IMR-90 (cell line): ENCODE data around the gene ARHGEF12. TPM values are rescaled to one million over a fixed set of nuclear protein-coding genes. Genes with fewer than 3 reads are reported as not detected.

ENCODE experiments used
- ATAC-seq: fragments of 200-7000 bp; cut with Tn5 transposase; 2 replicates; pipeline ENCODE4 v1.9.1; 2020; ENCODE audit warnings: low read depth, mild to moderate bottlenecking, moderate library complexity
- BruUV-seq: library from RNA; stranded (reverse); fragments of 400-500 nt; replicated peaks from 2 replicates; lab custom pipeline; 2021; lab: Mats Ljungman, UMichigan
- CTCF ChIA-PET: fragments of 300-600 bp; formaldehyde crosslinking; extraction: SDS; loops from one replicate; lab custom pipeline; 2021; ENCODE audit warnings: antibody characterized with exemption; lab: Yijun Ruan, JAX
- POLR2A ChIA-PET: fragments of 300-600 bp; sonication (Branson Sonifier 250); formaldehyde crosslinking; loops from one replicate; lab custom pipeline; 2022; ENCODE audit warnings: antibody characterized with exemption; ENCODE audit not compliant: unreplicated experiment; lab: Charles Lee
- DNase-seq: peaks from one replicate; pipeline ENCODE4 v3.0.0; 2013
- H2AFZ ChIP-seq: replicated peaks from 2 replicates; pipeline ENCODE3; 2013; ENCODE audit warnings: low read length, mild to moderate bottlenecking; ENCODE audit not compliant: poor library complexity
- H2AK5ac ChIP-seq: 2 replicates; pipeline ENCODE4 v1.6.1; 2013; ENCODE audit warnings: low read depth, low read length, inconsistent platforms
- H2AK9ac ChIP-seq: replicated peaks from 2 replicates; pipeline ENCODE3; 2013; ENCODE audit warnings: mild to moderate bottlenecking, low read depth, low read length, moderate library complexity; ENCODE audit not compliant: poor library complexity
- H2BK120ac ChIP-seq: 2 replicates; pipeline ENCODE4 v1.6.1; 2013; ENCODE audit warnings: low read depth, low read length, inconsistent platforms
- H2BK15ac ChIP-seq: 3 replicates; pipeline ENCODE4 v1.6.1; 2013; ENCODE audit warnings: low read depth, low read length, inconsistent platforms
- H2BK20ac ChIP-seq: 2 replicates; pipeline ENCODE4 v1.6.1; 2013; ENCODE audit warnings: low read depth, mild to moderate bottlenecking, inconsistent platforms, low read length, moderate library complexity
- H2BK5ac ChIP-seq: 2 replicates; pipeline ENCODE4 v1.6.1; 2013; ENCODE audit warnings: mild to moderate bottlenecking, low read depth, low read length, inconsistent platforms; ENCODE audit not compliant: poor library complexity, severe bottlenecking
- H3K14ac ChIP-seq: replicated peaks from 2 replicates; pipeline ENCODE4 v1.6.1; 2013; ENCODE audit warnings: low read depth, low read length, inconsistent platforms
- H3K18ac ChIP-seq: 2 replicates; pipeline ENCODE4 v1.6.1; 2013; ENCODE audit warnings: low read depth, low read length, control low read depth
- H3K23ac ChIP-seq: 2 replicates; pipeline ENCODE4 v1.6.1; 2013; ENCODE audit warnings: low read depth, low read length, inconsistent platforms
- H3K27ac ChIP-seq: 2 replicates; pipeline ENCODE4 v1.5.1; 2013; ENCODE audit warnings: mild to moderate bottlenecking, control low read depth, low read length; ENCODE audit not compliant: insufficient read depth
- H3K27me3 ChIP-seq: 2 replicates; pipeline ENCODE4 v1.6.1; 2013; ENCODE audit warnings: low read length; ENCODE audit not compliant: control insufficient read depth, insufficient read depth
- H3K36me3 ChIP-seq: 2 replicates; pipeline ENCODE4 v1.6.1; 2013; ENCODE audit warnings: low read length, mixed read lengths; ENCODE audit not compliant: control insufficient read depth, insufficient read depth
- H3K4ac ChIP-seq: 2 replicates; pipeline ENCODE4 v1.6.1; 2013; ENCODE audit warnings: low read depth, low read length, inconsistent platforms
- H3K4me1 ChIP-seq: 2 replicates; pipeline ENCODE4 v1.6.1; 2013; ENCODE audit warnings: low read length, mixed read lengths; ENCODE audit not compliant: control insufficient read depth, insufficient read depth
- H3K4me2 ChIP-seq: 2 replicates; pipeline ENCODE4 v1.6.1; 2013; ENCODE audit warnings: low read depth, mild to moderate bottlenecking, control low read depth, low read length, moderate library complexity
- H3K4me3 ChIP-seq: 2 replicates; pipeline ENCODE4 v1.5.1; 2013; ENCODE audit warnings: low read depth, mild to moderate bottlenecking, control low read depth, low read length, moderate library complexity; ENCODE audit not compliant: insufficient read depth
- H3K56ac ChIP-seq: 2 replicates; pipeline ENCODE4 v1.6.1; 2013; ENCODE audit warnings: low read length, inconsistent platforms; ENCODE audit not compliant: insufficient read depth; ENCODE audit errors: extremely low read depth
- H3K79me1 ChIP-seq, 2 experiments: 2 replicates each; pipeline ENCODE4 v1.6.1; 2013; ENCODE audit warnings: low read length in 2 of 2, inconsistent platforms in 1 of 2, low read depth in 1 of 2
- H3K9ac ChIP-seq: 2 replicates; pipeline ENCODE4 v1.6.1; 2013; ENCODE audit warnings: low read depth, low read length, control low read depth
- H3K9me1 ChIP-seq: 2 replicates; pipeline ENCODE4 v1.6.1; 2013; ENCODE audit warnings: low read length, inconsistent platforms; ENCODE audit not compliant: insufficient read depth
- H3K9me3 ChIP-seq: 2 replicates; pipeline ENCODE4 v1.6.1; 2013; ENCODE audit warnings: low read length; ENCODE audit not compliant: control insufficient read depth, insufficient read depth
- H4K20me1 ChIP-seq: 2 replicates; pipeline ENCODE4 v1.6.1; 2013; ENCODE audit warnings: low read length, inconsistent platforms; ENCODE audit not compliant: insufficient read depth
- H4K5ac ChIP-seq: 2 replicates; pipeline ENCODE4 v1.6.1; 2013; ENCODE audit warnings: mild to moderate bottlenecking, low read depth, low read length, control low read depth
- H4K8ac ChIP-seq, 2 experiments: 2 replicates each; pipeline ENCODE4 v1.6.1; 2013; ENCODE audit warnings: low read depth in 2 of 2, low read length in 2 of 2, control low read depth in 1 of 2, inconsistent platforms in 1 of 2
- H4K91ac ChIP-seq: 2 replicates; pipeline ENCODE4 v1.6.1; 2013; ENCODE audit warnings: low read depth, low read length, inconsistent platforms; ENCODE audit not compliant: insufficient read depth
- CTCF ChIP-seq: conservative IDR thresholded peaks from 2 replicates; pipeline ENCODE4 v1.5.1; 2012; ENCODE audit warnings: mild to moderate bottlenecking, low read depth, low read length, improper control_type of control experiment
- FOS ChIP-seq: fragments of 150-350 bp; IDR thresholded peaks from 2 replicates; pipeline ENCODE4 v1.6.1; 2016; ENCODE audit warnings: low read depth, low read length
- MAFK ChIP-seq: IDR thresholded peaks from 2 replicates; pipeline ENCODE4 v1.6.1; 2012; ENCODE audit warnings: low read depth, low read length, improper control_type of control experiment
- MXI1 ChIP-seq: IDR thresholded peaks from 2 replicates; pipeline ENCODE4 v1.6.1; 2012; ENCODE audit warnings: low read depth, mild to moderate bottlenecking, low read length, moderate library complexity, borderline replicate concordance
- NFE2L2 ChIP-seq: fragments of 150-350 bp; IDR thresholded peaks from 2 replicates; pipeline ENCODE4 v1.6.1; 2016; ENCODE audit warnings: low read depth, mild to moderate bottlenecking, low read length
- RAD21 ChIP-seq: IDR thresholded peaks from 2 replicates; pipeline ENCODE4 v1.6.1; 2012; ENCODE audit warnings: low read length, improper control_type of control experiment
- RCOR1 ChIP-seq: IDR thresholded peaks from 2 replicates; pipeline ENCODE4 v1.6.1; 2012; ENCODE audit warnings: mild to moderate bottlenecking, low read length, improper control_type of control experiment; ENCODE audit not compliant: insufficient replicate concordance
- RFX5 ChIP-seq: IDR thresholded peaks from 2 replicates; pipeline ENCODE4 v1.8.0; 2012; ENCODE audit warnings: low read depth, mild to moderate bottlenecking, low read length, moderate library complexity
- USF2 ChIP-seq: fragments of 150-350 bp; IDR thresholded peaks from 2 replicates; pipeline ENCODE4 v1.6.1; 2017; ENCODE audit warnings: mild to moderate bottlenecking, antibody characterized with exemption, low read length, low read depth
- WGBS, 2 experiments: methylation state at CpG; one replicate each; pipeline versions ENCODE4 v1.1.5 to v1.1.7; 2013; ENCODE audit warnings: missing lambda C conversion rate in 2 of 2; ENCODE audit not compliant: insufficient read length in 1 of 2; ENCODE audit errors: extremely low coverage in 2 of 2; 5-methylcytosine and 5-hydroxymethylcytosine counted together
- dilution Hi-C: fragments of 300-500 bp; cut with HindIII; formaldehyde crosslinking; loops from one replicate; pipeline ENCODE4 v1.14.3; 2018; ENCODE audit warnings: low sequenced_read_pairs; ENCODE audit not compliant: unreplicated experiment
- in situ Hi-C: fragments of 300-500 bp; cut with MboI; formaldehyde crosslinking; loops from 3 replicates; pipeline ENCODE4 v1.14.3; 2019; ENCODE audit warnings: low sequenced_read_pairs, inconsistent platforms, mixed read lengths
- intact Hi-C: fragments of 100-400 bp; cut with micrococcal nuclease; formaldehyde crosslinking; loops from 2 replicates; pipeline ENCODE4 v1.10.0; 2022
- polyA plus RNA-seq, 3 experiments: library from polyadenylated mRNA; depleted of rRNA; stranded (reverse); fragments of >200 nt; gene quantifications; 2 replicates each; pipeline ENCODE4 v1.2.3, GENCODE V29; 2012; ENCODE audit warnings: low replicate concordance in 1 of 3
- total RNA-seq: library from RNA; depleted of rRNA; stranded (reverse); fragments of >200 nt; gene quantifications from 2 replicates; pipeline ENCODE4 v1.2.3, GENCODE V29; 2012

Gene ARHGEF12
- total and polyA plus RNA-seq, 2 of the 4 experiments (the other 2 are of a cell fraction): 25.5 to 115 TPM

GRCh38 chr11:120329556-120329955, 6.7 kb upstream of the ARHGEF12 start:
- DNase-seq: no peak
- Histone ChIP-seq H3K4me2 (no peak overlapping the region), H3K9me3 (no peaks in the 10 kb centered on the region), H3K18ac (no peak overlapping the region), H3K4me1 (peaks cover 16% of the 10 kb centered on the region), H3K79me1 (peaks cover 33 to 60% of the 10 kb centered on the region in 2 experiments), H3K36me3 (peaks cover 9% of the 10 kb centered on the region), H3K27ac (peak overlapping the region; percentile 8; the same call in 1 of the 2 replicates), H2AFZ (no peak overlapping the region), H2BK20ac (peak overlapping the region; percentile 72), H2AK5ac (peak overlapping the region; percentile 81), H3K4me3 (no peak overlapping the region), H3K9ac (no peak overlapping the region), H3K27me3 (no peaks in the 10 kb centered on the region), H4K8ac (0 out of 4 replicates have a peak overlapping the region, but pooled peaks of 1 of the 2 experiments have one; percentile 25), H4K20me1 (peaks cover 4% of the 10 kb centered on the region; the same call in 1 of the 2 replicates), H3K23ac (peak overlapping the region; percentile 11; the same call in 1 of the 2 replicates), H4K91ac (peak overlapping the region; percentile 75), H3K4ac (peak overlapping the region; percentile 61), H3K14ac (peak overlapping the region; percentile 61), H2BK15ac (0 out of 3 replicates have a peak overlapping the region, but pooled peaks have one; percentile 71), H3K9me1 (peaks cover 18% of the 10 kb centered on the region), H2BK5ac (peak overlapping the region; percentile 13), H2BK120ac (peak overlapping the region; percentile 78), H2AK9ac (no peak overlapping the region), H4K5ac (no peak overlapping the region), H3K56ac (no peak overlapping the region)
- WGBS, 2 experiments: no CpG with 5 or more reads among the region's 3 CpGs
- ATAC-seq: no peak
- POLR2A ChIA-PET: no interaction called here
- intact Hi-C loops (no loop called here), in situ Hi-C loops (loop anchor here (25.0 kb wide), 1 partner anchor 108 kb away; no protein-coding TSS in a partner anchor), dilution Hi-C loops (no loop called here)
- CTCF ChIA-PET: no interaction called here
- BruUV-seq: no TSS peak
- TF ChIP-seq NFE2L2 (no peak), RFX5 (no peak), MAFK (no peak), RCOR1 (no peak), RAD21 (no peak), MXI1 (no peak), CTCF (no peak), USF2 (no peak), FOS (no peak)
